Ramos (cell line): ENCODE data around the gene MYL10.

ENCODE experiments used
- in situ Hi-C: fragments of 300-500 bp; cut with MboI; formaldehyde crosslinking; loops from one replicate; pipeline ENCODE4 v1.14.3; 2022; ENCODE audit warnings: low sequenced_read_pairs; ENCODE audit not compliant: unreplicated experiment

Gene MYL10

GRCh38 chr7:101629171-101629570 is at the start of gene MYL10:
MYL10 (minus strand) TSS chr7:101629296; CDS start chr7:101629118, 178 bp downstream.
- in situ Hi-C loops = no loop called here

- in situ Hi-C loops = no loop called here
Measured at GRCh38 chr7:101678658-101679057, 49.6 kb upstream of the MYL10 start.

GRCh38 chr7:101677797-101678479 is 48.8 kb upstream of the MYL10 start:
- in situ Hi-C loops = no loop called here

- in situ Hi-C loops = no loop called here
Measured at GRCh38 chr7:101677391-101677790, 48.3 kb upstream of the MYL10 start.

GRCh38 chr7:101676956-101677355 is 47.9 kb upstream of the MYL10 start:
- in situ Hi-C loops = no loop called here

- in situ Hi-C loops = no loop called here
Measured at GRCh38 chr7:101676062-101676598, 47.0 kb upstream of the MYL10 start.

GRCh38 chr7:101674439-101674838 is 45.3 kb upstream of the MYL10 start:
- in situ Hi-C loops = no loop called here

- in situ Hi-C loops = no loop called here
Measured at GRCh38 chr7:101673951-101674350, 44.9 kb upstream of the MYL10 start.

- in situ Hi-C loops = no loop called here
Measured at GRCh38 chr7:101673315-101673714, 44.2 kb upstream of the MYL10 start.

- in situ Hi-C loops = no loop called here
Measured at GRCh38 chr7:101671371-101672356, 42.6 kb upstream of the MYL10 start.

- in situ Hi-C loops = no loop called here
Measured at GRCh38 chr7:101669307-101669706, 40.2 kb upstream of the MYL10 start.

- in situ Hi-C loops = no loop called here
Measured at GRCh38 chr7:101668726-101669125, 39.6 kb upstream of the MYL10 start.

- in situ Hi-C loops = no loop called here
Measured at GRCh38 chr7:101667920-101668319, 38.8 kb upstream of the MYL10 start.

- in situ Hi-C loops = no loop called here
Measured at GRCh38 chr7:101667399-101667798, 38.3 kb upstream of the MYL10 start.

- in situ Hi-C loops = no loop called here
Measured at GRCh38 chr7:101666741-101667140, 37.6 kb upstream of the MYL10 start.

GRCh38 chr7:101666293-101666692 is 37.2 kb upstream of the MYL10 start:
- in situ Hi-C loops = no loop called here

GRCh38 chr7:101664893-101665471 is 35.9 kb upstream of the MYL10 start:
- in situ Hi-C loops = no loop called here

GRCh38 chr7:101664436-101664835 is 35.3 kb upstream of the MYL10 start:
- in situ Hi-C loops = no loop called here

GRCh38 chr7:101663747-101664146 is 34.7 kb upstream of the MYL10 start:
- in situ Hi-C loops = no loop called here

GRCh38 chr7:101662447-101662998 is 33.4 kb upstream of the MYL10 start:
- in situ Hi-C loops = no loop called here
